Pulmonary artery endothelial cell (primary cell): ENCODE results near the gene ANO8. TPM values are rescaled to one million over a fixed set of nuclear protein-coding genes. Genes with fewer than 3 reads are reported as not detected.
"Not testable (repeated sequence)": the region's sequence is repeated elsewhere in the genome, so short reads cannot be mapped to it uniquely, and the experiment has no call there.

Experiments
- DNase-seq: peaks from one replicate; pipeline ENCODE4 v3.0.0-alpha.2; 2011; ENCODE audit warnings: low read depth, low spot score
- total RNA-seq: library from RNA; depleted of rRNA; stranded (reverse); fragments of >200 nt; gene quantifications from 2 replicates; pipeline ENCODE4 v1.2.3, GENCODE V29; 2014

Gene ANO8, protein sequence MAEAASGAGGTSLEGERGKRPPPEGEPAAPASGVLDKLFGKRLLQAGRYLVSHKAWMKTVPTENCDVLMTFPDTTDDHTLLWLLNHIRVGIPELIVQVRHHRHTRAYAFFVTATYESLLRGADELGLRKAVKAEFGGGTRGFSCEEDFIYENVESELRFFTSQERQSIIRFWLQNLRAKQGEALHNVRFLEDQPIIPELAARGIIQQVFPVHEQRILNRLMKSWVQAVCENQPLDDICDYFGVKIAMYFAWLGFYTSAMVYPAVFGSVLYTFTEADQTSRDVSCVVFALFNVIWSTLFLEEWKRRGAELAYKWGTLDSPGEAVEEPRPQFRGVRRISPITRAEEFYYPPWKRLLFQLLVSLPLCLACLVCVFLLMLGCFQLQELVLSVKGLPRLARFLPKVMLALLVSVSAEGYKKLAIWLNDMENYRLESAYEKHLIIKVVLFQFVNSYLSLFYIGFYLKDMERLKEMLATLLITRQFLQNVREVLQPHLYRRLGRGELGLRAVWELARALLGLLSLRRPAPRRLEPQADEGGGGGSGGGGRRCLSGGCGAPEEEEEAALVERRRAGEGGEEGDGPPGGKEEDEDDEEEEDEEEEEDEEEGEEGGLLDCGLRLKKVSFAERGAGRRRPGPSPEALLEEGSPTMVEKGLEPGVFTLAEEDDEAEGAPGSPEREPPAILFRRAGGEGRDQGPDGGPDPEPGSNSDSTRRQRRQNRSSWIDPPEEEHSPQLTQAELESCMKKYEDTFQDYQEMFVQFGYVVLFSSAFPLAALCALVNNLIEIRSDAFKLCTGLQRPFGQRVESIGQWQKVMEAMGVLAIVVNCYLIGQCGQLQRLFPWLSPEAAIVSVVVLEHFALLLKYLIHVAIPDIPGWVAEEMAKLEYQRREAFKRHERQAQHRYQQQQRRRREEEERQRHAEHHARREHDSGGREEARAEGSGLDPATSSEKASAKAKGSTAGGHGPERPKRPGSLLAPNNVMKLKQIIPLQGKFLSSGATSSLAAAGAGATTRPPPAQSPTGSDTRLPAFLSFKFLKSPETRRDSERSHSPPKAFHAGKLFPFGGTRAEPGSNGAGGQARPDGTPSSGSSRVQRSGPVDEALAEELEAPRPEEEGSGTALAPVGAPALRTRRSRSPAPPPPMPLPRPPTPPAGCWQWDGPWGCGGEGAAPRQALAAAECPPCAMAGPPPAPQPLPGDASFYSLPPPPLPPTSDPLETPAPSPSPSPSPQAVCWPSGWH
- total RNA-seq = 2.0 and 4.1 TPM in 2 replicates

- peak; percentile 94 for DNase-seq
Measured at GRCh38 chr19:17334414-17335409, at the start of gene ANO8. Gene ANO8, minus strand, starts transcription at chr19:17334855. Its CDS starts 185 bp downstream, at chr19:17334670.

- DNase-seq = no peak
Measured at GRCh38 chr19:17380426-17381138, 45.9 kb upstream of the ANO8 start.

DNA sequence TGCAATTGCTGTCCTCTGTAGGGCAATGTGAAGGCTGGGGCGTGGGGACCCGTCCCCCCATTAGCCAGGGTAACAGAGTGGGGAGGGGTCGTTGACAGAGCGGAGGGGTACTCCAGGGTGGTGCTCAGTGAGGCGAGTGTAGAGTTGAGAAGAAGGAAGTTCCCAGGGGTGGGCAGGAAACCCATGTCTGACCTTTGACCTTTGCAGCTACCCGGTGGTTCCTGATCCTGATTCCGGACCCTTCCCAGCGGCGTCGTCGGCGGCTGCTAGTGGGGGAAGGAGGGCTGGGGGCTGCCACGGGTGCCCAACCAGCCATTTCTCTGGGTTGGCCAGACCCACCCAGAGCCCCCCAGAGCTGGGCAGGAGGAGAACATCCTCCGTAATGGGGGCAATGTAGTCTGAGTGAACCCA is 44.6 kb upstream of the ANO8 start:
- no peak for DNase-seq

GRCh38 chr19:17378271-17378670 is 43.6 kb upstream of the ANO8 start:
- no peak for DNase-seq

DNA sequence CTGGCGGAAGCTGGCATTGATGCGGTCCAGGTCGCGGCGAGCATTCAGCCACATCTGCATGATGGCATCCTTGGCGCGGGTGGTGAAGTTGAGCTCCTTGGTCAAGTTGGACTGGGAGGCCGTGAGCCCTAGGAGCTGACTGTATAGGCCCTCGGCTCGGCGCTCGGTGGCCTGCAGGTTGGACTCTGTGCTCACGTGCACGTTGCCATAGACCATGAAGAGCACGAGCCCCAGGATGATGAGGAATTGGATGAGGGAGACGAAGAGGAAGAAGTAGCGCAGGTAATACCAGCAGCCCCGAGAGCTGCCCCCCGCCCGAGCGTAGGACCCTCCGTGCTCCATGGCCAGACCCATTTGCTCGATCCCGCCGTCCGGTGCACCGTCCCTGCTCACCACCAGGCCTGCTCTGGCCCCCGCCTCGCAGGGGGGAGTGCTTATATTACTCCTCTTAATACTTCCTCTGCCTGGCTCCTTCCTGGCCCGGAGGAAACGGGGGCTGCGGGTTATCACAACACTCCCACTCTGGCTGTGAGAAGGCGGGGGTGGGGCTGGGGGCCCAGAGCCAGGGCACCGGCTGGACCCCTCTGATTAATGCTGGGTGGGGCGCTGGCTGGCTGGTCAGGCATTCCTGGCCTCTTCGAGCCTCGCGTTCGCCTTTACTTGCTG is 42.4 kb upstream of the ANO8 start, which contains the start of gene PLVAP:
Gene PLVAP (minus strand): TSS at position 408 of the 666 bp plus-strand sequence. CDS start 54 bp downstream, at position 354.
- no peak for DNase-seq

DNA sequence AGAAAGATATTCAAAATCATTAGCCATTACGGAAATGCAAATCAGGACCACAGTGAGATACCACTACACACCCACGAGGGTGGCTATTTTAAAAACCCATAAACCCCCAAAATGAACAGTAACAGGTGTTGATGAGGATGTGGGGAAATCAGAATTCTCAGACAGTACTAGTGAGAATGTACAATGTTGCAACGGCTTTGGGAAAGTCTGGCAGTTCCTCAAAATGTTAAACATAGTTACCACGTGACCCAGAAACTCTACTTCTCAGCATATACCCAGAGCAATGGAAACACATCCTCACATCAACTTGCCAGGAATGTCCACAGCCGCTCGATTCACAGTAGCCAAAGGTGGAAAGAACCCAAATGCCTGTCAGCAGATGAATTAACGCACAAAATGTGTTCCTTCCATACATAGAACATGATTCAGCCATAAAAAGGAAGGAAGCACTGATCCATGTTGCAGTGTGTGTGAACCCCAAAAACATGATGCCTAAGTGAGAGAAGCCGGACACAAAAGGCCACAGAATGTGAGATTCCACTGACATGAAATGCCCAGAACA is 35.5 kb upstream of the ANO8 start:
- no peak for DNase-seq

DNA sequence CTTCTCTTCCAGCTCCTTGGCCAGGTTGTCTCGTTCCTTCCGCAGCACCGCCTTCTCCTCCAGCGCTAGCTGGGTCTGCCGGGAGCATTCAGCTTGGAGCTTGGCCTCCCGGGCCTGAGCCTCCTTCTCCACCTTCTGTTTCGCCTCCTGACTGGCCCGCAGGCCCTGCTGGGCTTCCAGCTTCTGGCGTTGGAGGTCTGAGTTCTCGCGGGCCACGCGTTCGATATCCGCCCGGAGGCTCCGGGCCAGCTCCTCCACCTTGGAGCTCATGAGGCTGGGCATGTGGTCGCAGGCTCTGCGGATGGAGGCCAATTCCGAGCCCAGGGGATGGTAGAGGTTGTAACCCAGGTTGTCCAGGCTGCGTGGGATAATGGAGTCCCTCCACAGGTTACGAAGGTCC is 30.7 kb upstream of the ANO8 start:
- DNase-seq = no peak

GRCh38 chr19:17363852-17364605 is 29.4 kb upstream of the ANO8 start:
- not testable (repeated sequence) for DNase-seq

DNA sequence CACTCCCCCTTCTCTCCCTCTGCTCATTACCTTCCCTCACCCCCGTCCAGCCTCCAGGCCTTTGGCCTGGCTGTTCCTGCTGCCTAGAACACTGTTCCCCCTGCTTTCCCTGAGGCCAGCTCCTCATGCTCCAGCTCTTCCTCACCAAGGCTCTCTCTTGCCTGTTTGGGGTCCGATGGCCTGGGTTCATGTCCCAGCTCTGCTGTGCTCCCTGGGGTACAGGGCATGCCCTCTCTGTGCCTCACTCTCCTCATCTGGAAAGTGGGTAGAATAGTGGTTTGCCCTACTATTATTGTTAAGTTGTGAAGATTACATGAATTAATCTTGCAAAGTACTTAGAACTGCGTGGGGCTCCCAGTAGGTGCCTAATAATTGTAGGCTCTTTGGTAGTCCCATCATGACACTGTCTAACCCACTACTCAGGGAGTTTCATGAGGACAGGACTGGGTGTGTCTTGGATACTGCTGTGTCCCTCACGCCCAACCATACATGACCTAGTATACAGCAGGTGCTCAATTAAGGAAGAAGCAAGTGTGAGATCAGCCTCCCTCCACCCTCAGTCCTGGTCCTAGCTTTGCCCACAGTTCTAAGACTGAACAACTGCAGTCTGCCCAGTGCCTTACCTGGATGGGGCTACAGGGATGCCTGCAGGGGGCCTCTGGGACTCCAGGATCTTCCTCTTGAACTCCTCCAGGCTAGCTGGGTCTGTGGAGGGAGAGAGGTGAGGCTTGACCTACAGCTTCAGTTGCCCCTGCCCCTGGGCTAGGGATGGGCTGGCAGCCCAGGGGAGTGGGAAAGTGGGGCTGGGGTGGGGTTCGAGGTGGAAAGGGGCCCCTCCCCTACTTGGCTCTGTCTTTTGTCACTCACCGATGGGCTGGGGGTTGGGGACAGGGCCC is 25.5 kb upstream of the ANO8 start:
- DNase-seq = no peak

- DNase-seq = no peak
Measured at GRCh38 chr19:17358395-17358794, 23.7 kb upstream of the ANO8 start.

- no peak for DNase-seq
Measured at GRCh38 chr19:17357724-17358123, 23.1 kb upstream of the ANO8 start.

- no peak for DNase-seq
Measured at GRCh38 chr19:17357078-17357666, 22.5 kb upstream of the ANO8 start.

DNA sequence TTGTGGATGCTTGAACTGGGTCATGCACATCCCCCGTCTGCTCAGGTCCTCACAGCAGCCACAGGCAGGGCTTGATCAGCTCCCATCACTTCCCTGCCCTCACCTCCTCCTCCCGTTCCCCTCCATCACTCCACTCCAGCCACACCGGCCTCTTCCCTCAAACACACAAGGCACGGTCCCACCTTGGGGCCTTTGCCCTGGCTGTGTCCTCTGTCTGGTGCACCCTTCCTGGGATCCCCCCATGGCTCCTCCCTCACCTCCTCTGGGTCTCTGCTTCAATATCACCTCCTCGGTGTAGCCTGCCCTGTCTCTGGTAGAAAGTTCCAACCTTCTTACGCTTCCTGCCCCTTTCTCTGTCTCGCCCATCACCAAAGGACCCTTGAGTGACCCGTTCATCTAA is 18.7 kb upstream of the ANO8 start:
- no peak for DNase-seq

GRCh38 chr19:17352608-17353280 is 18.1 kb upstream of the ANO8 start:
- no peak for DNase-seq

DNA sequence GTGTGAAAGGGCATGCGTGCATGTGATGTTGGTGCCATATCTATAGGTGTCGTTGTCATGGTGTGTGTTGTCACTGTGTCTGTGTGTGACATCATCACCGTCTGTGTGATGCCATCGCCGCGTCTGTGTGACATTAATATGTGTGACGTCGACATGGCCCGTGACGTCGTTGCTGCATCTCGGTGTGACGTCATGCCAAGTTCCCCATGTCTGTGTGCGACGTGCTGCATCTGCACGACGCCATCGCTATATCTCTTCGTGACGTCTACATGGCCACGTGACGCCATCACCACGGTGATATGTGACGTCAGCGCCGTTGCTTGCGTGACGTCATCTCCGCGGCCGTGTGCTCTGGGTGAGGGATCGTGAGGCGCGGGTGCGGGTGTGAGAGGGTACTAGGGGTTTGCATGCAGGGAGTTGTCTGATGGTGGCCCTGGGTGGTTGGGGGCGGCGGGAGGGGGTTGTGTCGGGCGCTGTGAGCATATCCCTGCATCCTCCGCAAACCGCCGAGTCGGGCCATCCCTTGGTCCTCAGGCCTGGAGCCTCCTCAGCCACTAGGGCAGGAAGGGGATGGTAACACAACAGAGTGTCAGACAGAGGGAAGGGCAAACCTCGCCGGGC is 17.3 kb upstream of the ANO8 start:
- DNase-seq = no peak

DNA sequence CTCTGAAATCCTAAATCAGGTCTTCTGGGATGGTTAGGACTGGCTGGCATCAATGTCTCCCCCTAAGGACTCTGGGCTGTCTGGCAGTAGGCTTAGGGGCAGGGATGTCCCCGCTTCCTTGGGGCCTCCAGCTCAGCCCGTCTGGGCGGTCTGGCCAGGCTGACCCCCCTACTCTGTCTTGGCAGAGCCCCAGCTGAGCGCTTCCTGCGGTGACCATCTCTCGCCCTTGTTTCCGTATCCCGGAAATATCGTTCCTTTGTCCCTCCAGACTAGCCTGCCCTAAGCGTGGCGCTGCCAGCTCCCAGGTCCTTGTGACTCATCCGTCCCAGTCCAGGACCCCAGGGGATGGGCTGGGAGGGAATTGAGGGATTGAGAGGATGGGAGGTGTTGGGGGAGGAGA is 14.0 kb upstream of the ANO8 start:
- peak; percentile 78 for DNase-seq
